ENCODE results near the gene ADCY3. TPM values are rescaled to one million over a fixed set of nuclear protein-coding genes. Genes with fewer than 3 reads are reported as not detected.

The ADCY3 gene
- polyA plus RNA-seq, 1 donor from 2014 or later = 28.8 TPM

- Histone ChIP-seq H4K20me1 (ENCODE audit: insufficient read depth) (no peaks in the 10 kb centered on the region), H3K27ac (ENCODE audit: low read length) (no peak overlapping the region), H3K79me2 (replicated peaks; ENCODE audit: insufficient read depth, low read length) (peaks cover 24% of the 10 kb centered on the region), H3K4me2 (ENCODE audit: low read length) (no peak overlapping the region), H3K36me3 (ENCODE audit: insufficient read depth, low read length) (no peaks in the 10 kb centered on the region), H3K9ac (ENCODE audit: low read length) (no peak overlapping the region), H3F3A (ENCODE audit: insufficient read depth, low read length, poor library complexity, severe bottlenecking) (no peaks in the 10 kb centered on the region), H3K9me3 (ENCODE audit: low read length) (no peaks in the 10 kb centered on the region), H3K27me3 (ENCODE audit: insufficient read depth, low read depth, low read length) (no peaks in the 10 kb centered on the region), H3K4me3 (ENCODE audit: low read length) (no peak overlapping the region), H2AFZ (ENCODE audit: low read depth, low read length) (no peak overlapping the region), H3K9me2 (ENCODE audit: insufficient read depth, low read length) (no peaks in the 10 kb centered on the region)
- TF ChIP-seq RAD21 (conservative IDR thresholded peaks at IDR 0.05) = no peak
- no peak for TF ChIP-seq EZH2 (IDR thresholded peaks at IDR 0.05; ENCODE audit: borderline replicate concordance, insufficient read depth, low read length, poor library complexity, severe bottlenecking)
- TF ChIP-seq TAF1 (IDR thresholded peaks at IDR 0.05; ENCODE audit: low read depth) = no peak
- TF ChIP-seq MXI1 (conservative IDR thresholded peaks at IDR 0.05; ENCODE audit: poor library complexity, severe bottlenecking) = no peak
- no peak for TF ChIP-seq POLR2AphosphoS5 (IDR thresholded peaks at IDR 0.05)
- no peak for TF ChIP-seq EP300 (conservative IDR thresholded peaks at IDR 0.05; ENCODE audit: poor library complexity, severe bottlenecking)
- TF ChIP-seq, protein P1, sequence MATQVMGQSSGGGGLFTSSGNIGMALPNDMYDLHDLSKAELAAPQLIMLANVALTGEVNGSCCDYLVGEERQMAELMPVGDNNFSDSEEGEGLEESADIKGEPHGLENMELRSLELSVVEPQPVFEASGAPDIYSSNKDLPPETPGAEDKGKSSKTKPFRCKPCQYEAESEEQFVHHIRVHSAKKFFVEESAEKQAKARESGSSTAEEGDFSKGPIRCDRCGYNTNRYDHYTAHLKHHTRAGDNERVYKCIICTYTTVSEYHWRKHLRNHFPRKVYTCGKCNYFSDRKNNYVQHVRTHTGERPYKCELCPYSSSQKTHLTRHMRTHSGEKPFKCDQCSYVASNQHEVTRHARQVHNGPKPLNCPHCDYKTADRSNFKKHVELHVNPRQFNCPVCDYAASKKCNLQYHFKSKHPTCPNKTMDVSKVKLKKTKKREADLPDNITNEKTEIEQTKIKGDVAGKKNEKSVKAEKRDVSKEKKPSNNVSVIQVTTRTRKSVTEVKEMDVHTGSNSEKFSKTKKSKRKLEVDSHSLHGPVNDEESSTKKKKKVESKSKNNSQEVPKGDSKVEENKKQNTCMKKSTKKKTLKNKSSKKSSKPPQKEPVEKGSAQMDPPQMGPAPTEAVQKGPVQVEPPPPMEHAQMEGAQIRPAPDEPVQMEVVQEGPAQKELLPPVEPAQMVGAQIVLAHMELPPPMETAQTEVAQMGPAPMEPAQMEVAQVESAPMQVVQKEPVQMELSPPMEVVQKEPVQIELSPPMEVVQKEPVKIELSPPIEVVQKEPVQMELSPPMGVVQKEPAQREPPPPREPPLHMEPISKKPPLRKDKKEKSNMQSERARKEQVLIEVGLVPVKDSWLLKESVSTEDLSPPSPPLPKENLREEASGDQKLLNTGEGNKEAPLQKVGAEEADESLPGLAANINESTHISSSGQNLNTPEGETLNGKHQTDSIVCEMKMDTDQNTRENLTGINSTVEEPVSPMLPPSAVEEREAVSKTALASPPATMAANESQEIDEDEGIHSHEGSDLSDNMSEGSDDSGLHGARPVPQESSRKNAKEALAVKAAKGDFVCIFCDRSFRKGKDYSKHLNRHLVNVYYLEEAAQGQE (IDR thresholded peaks at IDR 0.05; ENCODE audit: borderline replicate concordance) = no peak
- no peak for TF ChIP-seq CTCF (IDR thresholded peaks at IDR 0.05; ENCODE audit: poor library complexity, severe bottlenecking)
- no peak for TF ChIP-seq SMC3 (conservative IDR thresholded peaks at IDR 0.05; ENCODE audit: poor library complexity)
Measured at GRCh38 chr2:24791452-24791851, 128.6 kb downstream of the ADCY3 start.

DNA sequence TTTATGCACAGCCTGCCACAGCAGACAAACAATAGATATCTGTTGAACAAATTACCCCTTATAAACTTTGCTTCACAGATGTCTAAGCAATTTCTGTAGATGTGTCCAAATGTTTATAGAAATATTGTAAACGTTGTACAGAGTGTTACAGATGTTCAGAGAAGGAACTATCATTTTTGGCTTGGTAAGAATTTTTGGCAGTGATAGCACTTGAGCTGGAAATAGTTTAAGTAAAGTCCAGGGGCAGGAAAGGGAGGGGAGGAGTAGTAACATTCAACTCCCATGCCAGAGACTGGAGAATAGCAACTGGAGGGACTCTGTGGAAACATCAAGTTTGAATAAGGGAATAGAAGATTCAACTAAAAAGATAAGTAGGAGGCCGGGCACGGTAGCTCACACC is 131.2 kb downstream of the ADCY3 start:
- Histone ChIP-seq H3K79me2 (replicated peaks; ENCODE audit: insufficient read depth, low read length) (no peaks in the 10 kb centered on the region), H4K20me1 (ENCODE audit: insufficient read depth) (no peaks in the 10 kb centered on the region)
- TF ChIP-seq EZH2 (IDR thresholded peaks at IDR 0.05; ENCODE audit: borderline replicate concordance, insufficient read depth, low read length, poor library complexity, severe bottlenecking) (no peak), EP300 (conservative IDR thresholded peaks at IDR 0.05; ENCODE audit: poor library complexity, severe bottlenecking) (no peak), MXI1 (conservative IDR thresholded peaks at IDR 0.05; ENCODE audit: poor library complexity, severe bottlenecking) (no peak), CTCF (IDR thresholded peaks at IDR 0.05; ENCODE audit: poor library complexity, severe bottlenecking) (no peak), POLR2AphosphoS5 (IDR thresholded peaks at IDR 0.05) (no peak), RAD21 (conservative IDR thresholded peaks at IDR 0.05) (no peak), TAF1 (IDR thresholded peaks at IDR 0.05; ENCODE audit: low read depth) (no peak), SMC3 (conservative IDR thresholded peaks at IDR 0.05; ENCODE audit: poor library complexity) (no peak)
- TF ChIP-seq, protein P1 (IDR thresholded peaks at IDR 0.05; ENCODE audit: borderline replicate concordance) = no peak

More for the DNA sequence above, 131.2 kb downstream of the ADCY3 start:
- H2AFZ ChIP-seq (ENCODE audit: low read depth, low read length) = no peak overlapping the region
- H3K4me3 ChIP-seq (ENCODE audit: low read length) = no peak overlapping the region
- no peaks in the 10 kb centered on the region for H3K9me2 ChIP-seq (ENCODE audit: insufficient read depth, low read length)
- no peaks in the 10 kb centered on the region for H3K27me3 ChIP-seq (ENCODE audit: insufficient read depth, low read depth, low read length)
- H3F3A ChIP-seq (ENCODE audit: insufficient read depth, low read length, poor library complexity, severe bottlenecking) = no peaks in the 10 kb centered on the region
- no peaks in the 10 kb centered on the region for H3K36me3 ChIP-seq (ENCODE audit: insufficient read depth, low read length)
- no peak overlapping the region for H3K9ac ChIP-seq (ENCODE audit: low read length)
- H3K9me3 ChIP-seq (ENCODE audit: low read length) = no peaks in the 10 kb centered on the region
- H3K4me2 ChIP-seq (ENCODE audit: low read length) = no peak overlapping the region
- no peak overlapping the region for H3K27ac ChIP-seq (ENCODE audit: low read length)

Measured in neural cell (in vitro differentiated cells).